ENCODE data around the gene CBARP. TPM values are rescaled to one million over a fixed set of nuclear protein-coding genes. Genes with fewer than 3 reads are reported as not detected.

CBARP gene
- total and polyA plus RNA-seq, 2 of the 13 experiments (the other 11 are each of a cell fraction or from before 2014, with no cell fraction given), result 1.2 to 1.4 TPM

DNA sequence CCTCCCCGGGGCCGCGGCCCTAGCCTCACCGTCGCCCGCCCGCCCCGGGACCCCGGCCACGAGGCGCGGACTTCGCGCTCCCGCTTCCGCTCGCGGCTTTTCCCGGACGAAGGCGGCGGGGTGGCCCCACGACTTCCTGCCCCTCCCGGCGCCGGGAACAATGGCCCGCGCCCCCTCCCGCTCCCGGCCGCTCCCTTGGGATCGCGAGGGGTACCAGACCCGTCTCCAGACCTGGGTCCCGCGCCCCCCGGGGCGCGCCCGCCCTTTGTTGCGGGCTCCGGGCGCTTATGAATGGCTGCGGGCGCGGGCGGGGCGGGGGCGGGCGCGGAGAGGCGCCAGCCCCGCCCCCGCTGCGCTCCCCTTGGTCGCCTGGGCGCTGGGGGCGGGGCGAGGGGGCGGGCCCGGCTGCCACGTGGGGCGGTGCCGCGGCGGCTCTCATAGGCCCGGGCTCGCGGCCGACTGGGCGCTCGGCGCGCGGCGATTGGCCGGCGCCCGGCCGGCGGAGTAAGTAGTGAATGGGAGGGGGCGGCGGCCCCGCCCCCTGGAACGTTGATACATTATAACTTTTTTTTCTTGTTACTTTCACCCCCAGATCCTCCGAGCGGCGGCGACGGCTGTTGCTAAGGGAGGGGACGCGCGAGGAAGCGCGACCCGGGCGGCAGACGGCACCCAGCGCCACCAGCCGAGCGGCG is 11.6 kb upstream of the CBARP start (continued):
- TF ChIP-seq ZNF614 (CRISPR knock-in tag; IDR thresholded peaks at IDR 0.05; ENCODE audit: borderline replicate concordance), result 0 out of 2 replicates have a peak, but pooled peaks have one; percentile 6
- TF ChIP-seq PHF8 (CRISPR knock-in tag; IDR thresholded peaks at IDR 0.05), result peak; percentile 36; the same call in 1 of the 2 replicates

- in situ Hi-C loops (cut with HindIII; ENCODE audit: extremely low pct_ligation_motif_present, low pct_unique_long_range_greater_than_20kb), result no loop called here
- CTCF ChIA-PET (ENCODE audit: low intra/inter-chr PET ratio, low total read pairs), result interaction anchor here (0.8 kb wide), 1 partner anchor 18 kb away, joined by 4 read pairs; no protein-coding TSS in a partner anchor
- peak overlapping the region; percentile 92 for H3K9ac ChIP-seq (ENCODE audit: insufficient read depth, low read depth, low read length)
- H2AFZ ChIP-seq (ENCODE audit: low read length), result no peak overlapping the region
- peaks cover 2 to 9% of the 10 kb centered on the region in 2 experiments; a peak in 2 of 5 replicates for H3K36me3 ChIP-seq (replicated peaks in 1 of 2; ENCODE audit: control insufficient read depth in 1 of 2, insufficient read depth in 2 of 2, low read length in 2 of 2)
- peaks cover 23% of the 10 kb centered on the region for H3K79me2 ChIP-seq (ENCODE audit: insufficient read depth, low read length)
- peak overlapping the region; percentile 80 to 86 (median 82) for H3K4me3 ChIP-seq (replicated peaks in 1 of 3; ENCODE audit: insufficient read depth in 1 of 3, low read depth in 2 of 3, low read length in 3 of 3)
- POLR2A ChIA-PET, result interaction anchor here (13.7 kb wide), 1 partner anchor 16 kb away, joined by 668 read pairs; the partner anchor contains the start of gene CIRBP
- TSS peak; percentile 65 for BruUV-seq (replicated peaks)
- no peak for FAIRE-seq
- peak overlapping the region; percentile 57 for H3K4me2 ChIP-seq (ENCODE audit: low read depth, low read length)
- peak overlapping the region; percentile 98 for H3K27ac ChIP-seq (ENCODE audit: extremely low read length, insufficient read depth, low read length)
- no peaks in the 10 kb centered on the region for H3K9me3 ChIP-seq (ENCODE audit: low read length)
- DNase-seq (ENCODE audit: low spot score), result peak; percentile 75
- no peaks in the 10 kb centered on the region; a peak in 1 of 5 replicates for H3K27me3 ChIP-seq (ENCODE audit: control insufficient read depth in 1 of 2, insufficient read depth in 2 of 2, low read length in 2 of 2)
- intact Hi-C loops (cut with micrococcal nuclease; ENCODE audit: unreplicated experiment), result no loop called here
- ATAC-seq, result peak; percentile 0; the same call in 2 of the 3 replicates
- H4K20me1 ChIP-seq (ENCODE audit: insufficient read depth, low read length), result peaks cover 19% of the 10 kb centered on the region; the same call in 1 of the 2 replicates
- peaks cover 51% of the 10 kb centered on the region for H3K4me1 ChIP-seq (ENCODE audit: insufficient read depth, low read length)
- no CpG with 5 or more reads among the region's 74 CpGs for WGBS (ENCODE audit: low lambda C conversion rate)
- TF ChIP-seq, protein P1, sequence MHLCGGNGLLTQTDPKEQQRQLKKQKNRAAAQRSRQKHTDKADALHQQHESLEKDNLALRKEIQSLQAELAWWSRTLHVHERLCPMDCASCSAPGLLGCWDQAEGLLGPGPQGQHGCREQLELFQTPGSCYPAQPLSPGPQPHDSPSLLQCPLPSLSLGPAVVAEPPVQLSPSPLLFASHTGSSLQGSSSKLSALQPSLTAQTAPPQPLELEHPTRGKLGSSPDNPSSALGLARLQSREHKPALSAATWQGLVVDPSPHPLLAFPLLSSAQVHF (CRISPR knock-in tag; IDR thresholded peaks at IDR 0.05), result 0 out of 2 replicates have a peak, but pooled peaks have one; percentile 0
- TF ChIP-seq SP5 (CRISPR knock-in tag; IDR thresholded peaks at IDR 0.05; ENCODE audit: borderline replicate concordance, low read depth) (peak; percentile 63; the same call in 1 of the 2 replicates), SAP130 (CRISPR knock-in tag; IDR thresholded peaks at IDR 0.05; ENCODE audit: low read depth) (peak; percentile 16), SKI (IDR thresholded peaks at IDR 0.05; ENCODE audit: partially characterized antibody) (peak; percentile 60), MAZ (IDR thresholded peaks at IDR 0.05; ENCODE audit: borderline replicate concordance, low read depth, low read length) (peak; percentile 14; the same call in 1 of the 2 replicates), MAZ (CRISPR knock-in tag; IDR thresholded peaks at IDR 0.05; ENCODE audit: low read depth) (peak; percentile 68; the same call in 1 of the 2 replicates), ZNF564 (CRISPR knock-in tag; IDR thresholded peaks at IDR 0.05) (peak; percentile 18; the same call in 1 of the 2 replicates), KLF11 (CRISPR knock-in tag; IDR thresholded peaks at IDR 0.05) (no peak), JDP2 (CRISPR knock-in tag; IDR thresholded peaks at IDR 0.05; ENCODE audit: borderline replicate concordance) (no peak), RXRB (CRISPR knock-in tag; IDR thresholded peaks at IDR 0.05; ENCODE audit: borderline replicate concordance) (no peak; the same call in 1 of the 2 replicates), ZNF740 (CRISPR knock-in tag; IDR thresholded peaks at IDR 0.05) (no peak), POLR2A (IDR thresholded peaks at IDR 0.05; ENCODE audit: insufficient read depth in 1 of 2, low read depth in 2 of 2, low read length in 2 of 2) (peak in 1 of 2 experiments; percentile 49; a peak in 2 of 4 replicates), BCL3 (CRISPR knock-in tag; IDR thresholded peaks at IDR 0.05) (no peak)
- TF ChIP-seq, protein P2, sequence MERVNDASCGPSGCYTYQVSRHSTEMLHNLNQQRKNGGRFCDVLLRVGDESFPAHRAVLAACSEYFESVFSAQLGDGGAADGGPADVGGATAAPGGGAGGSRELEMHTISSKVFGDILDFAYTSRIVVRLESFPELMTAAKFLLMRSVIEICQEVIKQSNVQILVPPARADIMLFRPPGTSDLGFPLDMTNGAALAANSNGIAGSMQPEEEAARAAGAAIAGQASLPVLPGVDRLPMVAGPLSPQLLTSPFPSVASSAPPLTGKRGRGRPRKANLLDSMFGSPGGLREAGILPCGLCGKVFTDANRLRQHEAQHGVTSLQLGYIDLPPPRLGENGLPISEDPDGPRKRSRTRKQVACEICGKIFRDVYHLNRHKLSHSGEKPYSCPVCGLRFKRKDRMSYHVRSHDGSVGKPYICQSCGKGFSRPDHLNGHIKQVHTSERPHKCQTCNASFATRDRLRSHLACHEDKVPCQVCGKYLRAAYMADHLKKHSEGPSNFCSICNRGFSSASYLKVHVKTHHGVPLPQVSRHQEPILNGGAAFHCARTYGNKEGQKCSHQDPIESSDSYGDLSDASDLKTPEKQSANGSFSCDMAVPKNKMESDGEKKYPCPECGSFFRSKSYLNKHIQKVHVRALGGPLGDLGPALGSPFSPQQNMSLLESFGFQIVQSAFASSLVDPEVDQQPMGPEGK (CRISPR knock-in tag; IDR thresholded peaks at IDR 0.05), result no peak; the same call in 1 of the 2 replicates
- TF ChIP-seq, protein P3, sequence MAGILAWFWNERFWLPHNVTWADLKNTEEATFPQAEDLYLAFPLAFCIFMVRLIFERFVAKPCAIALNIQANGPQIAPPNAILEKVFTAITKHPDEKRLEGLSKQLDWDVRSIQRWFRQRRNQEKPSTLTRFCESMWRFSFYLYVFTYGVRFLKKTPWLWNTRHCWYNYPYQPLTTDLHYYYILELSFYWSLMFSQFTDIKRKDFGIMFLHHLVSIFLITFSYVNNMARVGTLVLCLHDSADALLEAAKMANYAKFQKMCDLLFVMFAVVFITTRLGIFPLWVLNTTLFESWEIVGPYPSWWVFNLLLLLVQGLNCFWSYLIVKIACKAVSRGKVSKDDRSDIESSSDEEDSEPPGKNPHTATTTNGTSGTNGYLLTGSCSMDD (CRISPR knock-in tag; IDR thresholded peaks at IDR 0.05), result no peak
These were observed 11.0 kb upstream of the CBARP start for GRCh38 chr19:1248786-1249297.
